GM18861 (cell line): Measurements from ENCODE around the gene NGB.

ENCODE experiments used
- ATAC-seq: cut with Tn5 transposase; IDR thresholded peaks from one replicate; pipeline ENCODE4 v1.9.1; 2021; ENCODE audit not compliant: unreplicated experiment

Gene NGB

GRCh38 chr14:77265561-77266335, 5.3 kb downstream of the NGB start:
- no peak for ATAC-seq

GRCh38 chr14:77265187-77265515, 5.9 kb downstream of the NGB start:
- no peak for ATAC-seq

- ATAC-seq, result no peak
Measured at GRCh38 chr14:77264466-77265186, 6.4 kb downstream of the NGB start.

- ATAC-seq, result no peak
Measured at GRCh38 chr14:77260631-77261030, 10.4 kb downstream of the NGB start.

- ATAC-seq, result no peak
Measured at GRCh38 chr14:77260199-77260598, 10.8 kb downstream of the NGB start.

GRCh38 chr14:77259025-77259715, 11.8 kb downstream of the NGB start:
- ATAC-seq, result no peak

GRCh38 chr14:77258566-77258965, 12.4 kb downstream of the NGB start:
- ATAC-seq, result no peak

- no peak for ATAC-seq
Measured at GRCh38 chr14:77257700-77258099, 13.3 kb downstream of the NGB start.

GRCh38 chr14:77256694-77257093, 14.3 kb downstream of the NGB start:
- ATAC-seq, result no peak

GRCh38 chr14:77253333-77254190, 17.4 kb downstream of the NGB start:
- ATAC-seq, result no peak

GRCh38 chr14:77251870-77252269, 19.1 kb downstream of the NGB start:
- no peak for ATAC-seq

- ATAC-seq, result no peak
Measured at GRCh38 chr14:77250927-77251326, 20.1 kb downstream of the NGB start.

- ATAC-seq, result no peak
Measured at GRCh38 chr14:77249286-77249685, 21.7 kb downstream of the NGB start.

GRCh38 chr14:77248666-77249065, 22.3 kb downstream of the NGB start:
- ATAC-seq, result no peak

GRCh38 chr14:77246784-77247183, 24.2 kb downstream of the NGB start:
- no peak for ATAC-seq

GRCh38 chr14:77245820-77246219, 25.2 kb downstream of the NGB start:
- ATAC-seq, result no peak

- ATAC-seq, result no peak
Measured at GRCh38 chr14:77243853-77244252, 27.2 kb downstream of the NGB start.

GRCh38 chr14:77242752-77243151, 28.3 kb downstream of the NGB start:
- no peak for ATAC-seq

- ATAC-seq, result no peak
Measured at GRCh38 chr14:77241955-77242354, 29.1 kb downstream of the NGB start.

GRCh38 chr14:77240336-77240915, 30.6 kb downstream of the NGB start:
- ATAC-seq, result no peak

- no peak for ATAC-seq
Measured at GRCh38 chr14:77239412-77239811, 31.6 kb downstream of the NGB start.
